Measurements from ENCODE around the gene SHROOM3.

SHROOM3 gene

GRCh38 chr4:76756416-76756815 lies 321.4 kb downstream of the SHROOM3 start:
- DNase-seq = no peak

GRCh38 chr4:76757418-76757939 lies 322.4 kb downstream of the SHROOM3 start:
- no peak for DNase-seq

GRCh38 chr4:76758290-76758882 lies 323.4 kb downstream of the SHROOM3 start:
- DNase-seq = peak; percentile 24 to 27

GRCh38 chr4:76758996-76759395 lies 324.0 kb downstream of the SHROOM3 start:
- DNase-seq = no peak

- DNase-seq = no peak
Measured at GRCh38 chr4:76760193-76760592, 325.2 kb downstream of the SHROOM3 start.

GRCh38 chr4:76762137-76763130 lies 327.4 kb downstream of the SHROOM3 start:
- DNase-seq = no peak

GRCh38 chr4:76764251-76764650 lies 329.2 kb downstream of the SHROOM3 start:
- DNase-seq = no peak

- DNase-seq = no peak
Measured at GRCh38 chr4:76765473-76766183, 330.6 kb downstream of the SHROOM3 start.

GRCh38 chr4:76767983-76768382 lies 333.0 kb downstream of the SHROOM3 start:
- no peak for DNase-seq

GRCh38 chr4:76772498-76773106 lies 337.6 kb downstream of the SHROOM3 start:
- DNase-seq = no peak

- DNase-seq = no peak
Measured at GRCh38 chr4:76773766-76774165, 338.7 kb downstream of the SHROOM3 start.

- no peak for DNase-seq
Measured at GRCh38 chr4:76779740-76780459, 344.9 kb downstream of the SHROOM3 start.

GRCh38 chr4:76780781-76781697 lies 346.0 kb downstream of the SHROOM3 start:
- no peak for DNase-seq

GRCh38 chr4:76781698-76782595 lies 346.9 kb downstream of the SHROOM3 start:
- DNase-seq = no peak

- no peak for DNase-seq
Measured at GRCh38 chr4:76782837-76783236, 347.8 kb downstream of the SHROOM3 start.

GRCh38 chr4:76783836-76784235 lies 348.8 kb downstream of the SHROOM3 start:
- no peak for DNase-seq

GRCh38 chr4:76784237-76784636 lies 349.2 kb downstream of the SHROOM3 start:
- DNase-seq = no peak

- DNase-seq = no peak
Measured at GRCh38 chr4:76787898-76788297, 352.9 kb downstream of the SHROOM3 start.

GRCh38 chr4:76790377-76790776 lies 355.3 kb downstream of the SHROOM3 start:
- no peak for DNase-seq

- DNase-seq = no peak
Measured at GRCh38 chr4:76791479-76791878, 356.4 kb downstream of the SHROOM3 start.

Measured in NCI-H2081 (cell line).